ENCODE results near the gene PDE4D.

The PDE4D gene

GRCh38 chr5:58979090-58979489 lies 914.4 kb downstream of the PDE4D start:
- no peak overlapping the region for H2BK5ac ChIP-seq (ENCODE audit: low read length)
- H3K4me3 ChIP-seq (ENCODE audit: low read length in 2 of 2): no peak overlapping the region
- no peak overlapping the region for H3K23ac ChIP-seq (ENCODE audit: low read depth, low read length, poor library complexity)
- H3K4ac ChIP-seq (ENCODE audit: low read length): no peak overlapping the region
- no peak for DNase-seq (ENCODE audit: low spot score)
- H2BK120ac ChIP-seq (ENCODE audit: low read depth, low read length): no peak overlapping the region
- H4K8ac ChIP-seq (ENCODE audit: low read depth, low read length): no peak overlapping the region
- H3K4me2 ChIP-seq (ENCODE audit: insufficient read depth, low read length, poor library complexity, severe bottlenecking): no peak overlapping the region
- no peak overlapping the region for H4K91ac ChIP-seq (ENCODE audit: low read depth, low read length, poor library complexity)
- H3K36me3 ChIP-seq (replicated peaks in 1 of 2; ENCODE audit: control insufficient read depth in 2 of 2, insufficient read depth in 2 of 2, low read length in 2 of 2): peaks cover 0 to 94% of the 10 kb centered on the region in 2 donors
- H2AK5ac ChIP-seq (ENCODE audit: low read depth, low read length): no peak overlapping the region
- H3K9ac ChIP-seq (ENCODE audit: low read depth, low read length, poor library complexity): no peak overlapping the region
- no peak overlapping the region for H3K27ac ChIP-seq (replicated peaks; ENCODE audit: low read length)
- peaks cover 0 to 11% of the 10 kb centered on the region in 2 donors for H3K9me3 ChIP-seq (replicated peaks in 1 of 2; ENCODE audit: control insufficient read depth in 2 of 2, insufficient read depth in 1 of 2, low read depth in 1 of 2, low read length in 2 of 2)
- H3K79me1 ChIP-seq (ENCODE audit: low read depth, low read length): no peaks in the 10 kb centered on the region
- no peak overlapping the region for H3K18ac ChIP-seq (ENCODE audit: low read length)
- H2AFZ ChIP-seq (ENCODE audit: low read length): no peak overlapping the region
- H3K4me1 ChIP-seq (ENCODE audit: control insufficient read depth in 2 of 2, insufficient read depth in 1 of 2, low read depth in 1 of 2, low read length in 2 of 2): peaks cover 0 to 5% of the 10 kb centered on the region in 2 donors
- H3K27me3 ChIP-seq (ENCODE audit: control insufficient read depth in 3 of 3, insufficient read depth in 3 of 3, low read depth in 1 of 3, low read length in 3 of 3): no peaks in the 10 kb centered on the region
- H2BK15ac ChIP-seq (ENCODE audit: low read length): no peak overlapping the region
- no peak overlapping the region for H3K14ac ChIP-seq (ENCODE audit: low read length)
- no peak overlapping the region for H2BK12ac ChIP-seq (ENCODE audit: low read length)

- Histone ChIP-seq H2AK5ac (ENCODE audit: low read depth, low read length) (no peak overlapping the region), H3K9ac (ENCODE audit: low read depth, low read length, poor library complexity) (no peak overlapping the region), H3K27me3 (ENCODE audit: control insufficient read depth in 3 of 3, insufficient read depth in 3 of 3, low read depth in 1 of 3, low read length in 3 of 3) (no peaks in the 10 kb centered on the region), H3K9me3 (replicated peaks in 1 of 2; ENCODE audit: control insufficient read depth in 2 of 2, insufficient read depth in 1 of 2, low read depth in 1 of 2, low read length in 2 of 2) (no peaks in the 10 kb centered on the region), H3K18ac (ENCODE audit: low read length) (no peak overlapping the region), H3K23ac (ENCODE audit: low read depth, low read length, poor library complexity) (no peak overlapping the region), H3K4me3 (ENCODE audit: low read length in 2 of 2) (no peak overlapping the region), H2BK5ac (ENCODE audit: low read length) (no peak overlapping the region), H3K14ac (ENCODE audit: low read length) (no peak overlapping the region), H2BK120ac (ENCODE audit: low read depth, low read length) (no peak overlapping the region), H3K4me2 (ENCODE audit: insufficient read depth, low read length, poor library complexity, severe bottlenecking) (no peak overlapping the region), H4K91ac (ENCODE audit: low read depth, low read length, poor library complexity) (no peak overlapping the region), H2BK15ac (ENCODE audit: low read length) (no peak overlapping the region), H3K79me1 (ENCODE audit: low read depth, low read length) (no peaks in the 10 kb centered on the region), H3K4ac (ENCODE audit: low read length) (no peak overlapping the region), H2BK12ac (ENCODE audit: low read length) (no peak overlapping the region), H2AFZ (ENCODE audit: low read length) (no peak overlapping the region), H3K27ac (replicated peaks; ENCODE audit: low read length) (no peak overlapping the region), H3K4me1 (ENCODE audit: control insufficient read depth in 2 of 2, insufficient read depth in 1 of 2, low read depth in 1 of 2, low read length in 2 of 2) (no peaks in the 10 kb centered on the region), H3K36me3 (replicated peaks in 1 of 2; ENCODE audit: control insufficient read depth in 2 of 2, insufficient read depth in 2 of 2, low read length in 2 of 2) (peaks cover 0 to 70% of the 10 kb centered on the region in 2 donors), H4K8ac (ENCODE audit: low read depth, low read length) (no peak overlapping the region)
- no CpG with 5 or more reads among the region's 5 CpGs for WGBS, 2 donors (ENCODE audit: extremely low coverage in 2 of 2, insufficient read length in 2 of 2, insufficient replicate concordance in 1 of 2)
- DNase-seq (ENCODE audit: low spot score): no peak
These were observed 918.9 kb downstream of the PDE4D start for GRCh38 chr5:58974601-58975000.

GRCh38 chr5:58974083-58974482 lies 919.4 kb downstream of the PDE4D start:
- no peaks in the 10 kb centered on the region for H3K4me1 ChIP-seq (ENCODE audit: control insufficient read depth in 2 of 2, insufficient read depth in 1 of 2, low read depth in 1 of 2, low read length in 2 of 2)
- H3K9me3 ChIP-seq (replicated peaks in 1 of 2; ENCODE audit: control insufficient read depth in 2 of 2, insufficient read depth in 1 of 2, low read depth in 1 of 2, low read length in 2 of 2): no peaks in the 10 kb centered on the region
- no peak overlapping the region for H3K18ac ChIP-seq (ENCODE audit: low read length)
- no peak overlapping the region for H3K27ac ChIP-seq (replicated peaks; ENCODE audit: low read length)
- H3K9ac ChIP-seq (ENCODE audit: low read depth, low read length, poor library complexity): no peak overlapping the region
- H3K4me3 ChIP-seq (ENCODE audit: low read length in 2 of 2): no peak overlapping the region
- H3K4me2 ChIP-seq (ENCODE audit: insufficient read depth, low read length, poor library complexity, severe bottlenecking): no peak overlapping the region
- WGBS, 2 donors (ENCODE audit: extremely low coverage in 2 of 2, insufficient read length in 2 of 2, insufficient replicate concordance in 1 of 2): no CpG with 5 or more reads among the region's 5 CpGs
- H2BK15ac ChIP-seq (ENCODE audit: low read length): no peak overlapping the region
- H3K79me1 ChIP-seq (ENCODE audit: low read depth, low read length): no peaks in the 10 kb centered on the region
- H2BK5ac ChIP-seq (ENCODE audit: low read length): no peak overlapping the region
- H3K36me3 ChIP-seq (replicated peaks in 1 of 2; ENCODE audit: control insufficient read depth in 2 of 2, insufficient read depth in 2 of 2, low read length in 2 of 2): peaks cover 0 to 65% of the 10 kb centered on the region in 2 donors
- no peak overlapping the region for H3K4ac ChIP-seq (ENCODE audit: low read length)
- H3K23ac ChIP-seq (ENCODE audit: low read depth, low read length, poor library complexity): no peak overlapping the region
- no peak overlapping the region for H4K91ac ChIP-seq (ENCODE audit: low read depth, low read length, poor library complexity)
- H2AK5ac ChIP-seq (ENCODE audit: low read depth, low read length): no peak overlapping the region
- no peaks in the 10 kb centered on the region for H3K27me3 ChIP-seq (ENCODE audit: control insufficient read depth in 3 of 3, insufficient read depth in 3 of 3, low read depth in 1 of 3, low read length in 3 of 3)
- no peak overlapping the region for H3K14ac ChIP-seq (ENCODE audit: low read length)
- DNase-seq (ENCODE audit: low spot score): no peak
- H2BK12ac ChIP-seq (ENCODE audit: low read length): no peak overlapping the region
- no peak overlapping the region for H2AFZ ChIP-seq (ENCODE audit: low read length)
- no peak overlapping the region for H2BK120ac ChIP-seq (ENCODE audit: low read depth, low read length)
- no peak overlapping the region for H4K8ac ChIP-seq (ENCODE audit: low read depth, low read length)

GRCh38 chr5:58972301-58972700 lies 921.2 kb downstream of the PDE4D start:
- no peaks in the 10 kb centered on the region for H3K27me3 ChIP-seq (ENCODE audit: control insufficient read depth in 3 of 3, insufficient read depth in 3 of 3, low read depth in 1 of 3, low read length in 3 of 3)
- no peak overlapping the region for H3K14ac ChIP-seq (ENCODE audit: low read length)
- H3K4ac ChIP-seq (ENCODE audit: low read length): no peak overlapping the region
- H2AFZ ChIP-seq (ENCODE audit: low read length): no peak overlapping the region
- H3K4me1 ChIP-seq (ENCODE audit: control insufficient read depth in 2 of 2, insufficient read depth in 1 of 2, low read depth in 1 of 2, low read length in 2 of 2): no peaks in the 10 kb centered on the region
- peaks cover 0 to 50% of the 10 kb centered on the region in 2 donors for H3K36me3 ChIP-seq (replicated peaks in 1 of 2; ENCODE audit: control insufficient read depth in 2 of 2, insufficient read depth in 2 of 2, low read length in 2 of 2)
- H3K79me1 ChIP-seq (ENCODE audit: low read depth, low read length): no peaks in the 10 kb centered on the region
- DNase-seq (ENCODE audit: low spot score): no peak
- no peak overlapping the region for H2BK5ac ChIP-seq (ENCODE audit: low read length)
- no peak overlapping the region for H2BK120ac ChIP-seq (ENCODE audit: low read depth, low read length)
- no peak overlapping the region for H3K4me2 ChIP-seq (ENCODE audit: insufficient read depth, low read length, poor library complexity, severe bottlenecking)
- no peak overlapping the region for H4K8ac ChIP-seq (ENCODE audit: low read depth, low read length)
- H2BK12ac ChIP-seq (ENCODE audit: low read length): no peak overlapping the region
- H3K9me3 ChIP-seq (replicated peaks in 1 of 2; ENCODE audit: control insufficient read depth in 2 of 2, insufficient read depth in 1 of 2, low read depth in 1 of 2, low read length in 2 of 2): no peaks in the 10 kb centered on the region
- H3K18ac ChIP-seq (ENCODE audit: low read length): no peak overlapping the region
- H3K9ac ChIP-seq (ENCODE audit: low read depth, low read length, poor library complexity): no peak overlapping the region
- no peak overlapping the region for H3K4me3 ChIP-seq (ENCODE audit: low read length in 2 of 2)
- no peak overlapping the region for H2BK15ac ChIP-seq (ENCODE audit: low read length)
- no peak overlapping the region for H3K23ac ChIP-seq (ENCODE audit: low read depth, low read length, poor library complexity)
- H3K27ac ChIP-seq (replicated peaks; ENCODE audit: low read length): no peak overlapping the region
- no CpG with 5 or more reads among the region's 1 CpG for WGBS, 2 donors (ENCODE audit: extremely low coverage in 2 of 2, insufficient read length in 2 of 2, insufficient replicate concordance in 1 of 2)
- H4K91ac ChIP-seq (ENCODE audit: low read depth, low read length, poor library complexity): no peak overlapping the region
- H2AK5ac ChIP-seq (ENCODE audit: low read depth, low read length): no peak overlapping the region
